Left renal pelvis (tissue), 4 donors: ENCODE data around the gene GNL1. TPM values are rescaled to one million over a fixed set of nuclear protein-coding genes. Genes with fewer than 3 reads are reported as not detected.

Experiments
- DNase-seq, 4 donors: peaks; one replicate each; pipeline ENCODE4 v3.0.0-alpha.2; 2013; ENCODE audit warnings: low read depth in 4 of 4, low spot score in 3 of 4
- polyA plus RNA-seq, 4 donors: library from polyadenylated mRNA; unstranded; fragments of 120-200 nt; gene quantifications; one replicate each; pipeline ENCODE4 v1.2.1, GENCODE V29; 2013; ENCODE audit not compliant: insufficient read length in 4 of 4

The GNL1 gene
- polyA plus RNA-seq, 4 donors, result 77.6 to 105 (median 93.8) TPM

- no peak for DNase-seq
Measured at GRCh38 chr6:30570740-30571074, 14.4 kb upstream of the GNL1 start.

GRCh38 chr6:30570263-30570662 lies 14.0 kb upstream of the GNL1 start:
- DNase-seq, result no peak

GRCh38 chr6:30568245-30568644 lies 12.0 kb upstream of the GNL1 start:
- DNase-seq, result no peak

GRCh38 chr6:30565772-30566171 lies 9.5 kb upstream of the GNL1 start:
- no peak for DNase-seq

- no peak for DNase-seq
Measured at GRCh38 chr6:30564114-30564513, 7.8 kb upstream of the GNL1 start.

- no peak for DNase-seq
Measured at GRCh38 chr6:30562470-30563425, 6.5 kb upstream of the GNL1 start.

GRCh38 chr6:30560930-30561329 lies 4.6 kb upstream of the GNL1 start:
- DNase-seq, result no peak

- no peak for DNase-seq
Measured at GRCh38 chr6:30557683-30557981, 1.3 kb upstream of the GNL1 start.

- DNase-seq, result peak; percentile 82 to 89 (median 88)
Measured at GRCh38 chr6:30556906-30557682, 805 bp upstream of the GNL1 start, which contains the start of gene PRR3. Gene PRR3 (plus strand): TSS chr6:30557295. CDS start chr6:30557345, 50 bp downstream.

- peak in 2 of 4 donors; percentile 39 to 65 for DNase-seq
Measured at GRCh38 chr6:30555816-30556065, 548 bp downstream of the GNL1 start.

- peak in 2 of 4 donors; percentile 35 to 51 for DNase-seq
Measured at GRCh38 chr6:30554962-30555815, 1.1 kb downstream of the GNL1 start.

GRCh38 chr6:30554404-30554803 lies 1.9 kb downstream of the GNL1 start:
- DNase-seq, result no peak

GRCh38 chr6:30548375-30548774 lies 7.9 kb downstream of the GNL1 start:
- DNase-seq, result no peak

GRCh38 chr6:30547454-30547853 lies 8.8 kb downstream of the GNL1 start:
- no peak for DNase-seq

GRCh38 chr6:30544666-30545272 lies 11.5 kb downstream of the GNL1 start:
- no peak for DNase-seq

- DNase-seq, result no peak
Measured at GRCh38 chr6:30543821-30544220, 12.5 kb downstream of the GNL1 start.

- DNase-seq, result no peak
Measured at GRCh38 chr6:30542915-30543314, 13.4 kb downstream of the GNL1 start.

- no peak for DNase-seq
Measured at GRCh38 chr6:30542404-30542725, 13.9 kb downstream of the GNL1 start.

- peak; percentile 56 to 73 (median 66) for DNase-seq
Measured at GRCh38 chr6:30541515-30542403, 14.5 kb downstream of the GNL1 start.

GRCh38 chr6:30537931-30538330 lies 18.4 kb downstream of the GNL1 start:
- DNase-seq, result no peak
